Measurements from ENCODE around the gene FIZ1.

Gene FIZ1

DNA sequence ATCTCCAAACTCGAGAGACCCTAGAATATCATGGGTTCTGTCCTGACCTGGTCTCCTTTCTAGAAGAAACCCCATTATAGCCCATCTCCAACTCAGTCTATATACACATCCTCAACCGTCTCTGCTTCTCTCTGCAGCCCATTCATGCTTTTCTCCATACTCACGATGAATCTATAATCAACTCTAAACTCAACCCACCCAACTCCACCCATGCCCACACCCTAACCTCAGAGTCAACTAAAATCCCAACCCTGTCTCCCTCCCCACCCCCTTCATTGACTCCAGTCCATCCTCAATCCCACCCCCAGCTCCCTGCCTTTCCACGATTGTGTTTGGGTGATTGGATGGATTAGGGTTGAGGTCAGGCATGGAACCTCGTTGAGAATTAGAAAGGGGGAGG lies 55.8 kb downstream of the FIZ1 start:
- no peak for DNase-seq (ENCODE audit: low read depth in 4 of 4, low spot score in 1 of 4)

DNA sequence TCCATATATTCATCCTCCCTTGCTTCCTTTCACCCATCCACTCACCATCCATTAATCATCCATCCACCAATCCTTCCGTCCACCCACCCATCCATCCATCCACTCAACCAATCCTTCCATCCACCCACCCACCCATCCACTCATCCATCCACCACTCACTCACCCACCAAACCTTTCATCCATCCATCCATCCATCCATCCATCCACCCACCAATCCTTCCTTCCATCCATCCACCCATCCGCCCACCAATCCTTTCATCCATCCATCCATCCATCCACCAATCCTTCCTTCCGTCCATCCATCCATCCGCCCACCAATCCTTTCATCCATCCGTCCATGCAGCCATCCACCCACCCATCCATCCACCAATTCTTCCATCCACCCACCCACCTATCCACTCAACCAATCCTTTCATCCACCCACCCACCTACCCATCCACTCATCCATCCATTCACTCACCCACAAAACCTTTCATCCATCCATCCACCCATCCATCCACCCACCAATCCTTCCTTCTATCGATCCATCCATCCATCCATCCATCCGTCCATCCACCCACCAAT lies 56.9 kb downstream of the FIZ1 start:
- no peak for DNase-seq (ENCODE audit: low read depth in 4 of 4, low spot score in 1 of 4)

Data from stimulated activated CD4-positive, alpha-beta T cell treated with anti-CD3 and anti-CD28 coated beads, Interleukin-1b, Interleukin-23, amount 100 ng/mL, for 24 hours (primary cell).